Measurements from ENCODE around the gene TSPAN14. TPM values are rescaled to one million over a fixed set of nuclear protein-coding genes. Genes with fewer than 3 reads are reported as not detected.

The TSPAN14 gene
- total and polyA plus RNA-seq, 4 donors, result 19.9 to 36.8 (median 27.3) TPM

- no peak for DNase-seq (ENCODE audit: low spot score)
- 81% methylated on average over 2 of the region's 2 CpGs for whole genome bisulfite sequencing
- TF ChIP-seq GABPA (IDR thresholded peaks at IDR 0.05 in 1 of 2, conservative IDR thresholded peaks at IDR 0.05 in 1 of 2) (no peak), FOXA2 (IDR thresholded peaks at IDR 0.05) (no peak), NR2F2 (IDR thresholded peaks at IDR 0.05) (no peak), REST (IDR thresholded peaks at IDR 0.05) (no peak), TAF1 (conservative IDR thresholded peaks at IDR 0.05) (no peak), HNF4G (IDR thresholded peaks at IDR 0.05) (no peak), FOXA1 (IDR thresholded peaks at IDR 0.05) (no peak), YY1 (IDR thresholded peaks at IDR 0.05) (no peak), RAD21 (IDR thresholded peaks at IDR 0.05) (no peak)
- Histone ChIP-seq H3K36me3 (ENCODE audit: control insufficient read depth in 4 of 4, insufficient read depth in 3 of 4, low read depth in 1 of 4, low read length in 3 of 4) (no peaks in the 10 kb centered on the region), H3K4me3 (ENCODE audit: low read depth in 1 of 3, low read length in 3 of 3) (no peak overlapping the region), H3K4me1 (ENCODE audit: control insufficient read depth in 4 of 4, insufficient read depth in 4 of 4, low read length in 3 of 4) (peaks cover 2 to 9% (median 5%) of the 10 kb centered on the region in 4 donors), H3K27me3 (ENCODE audit: control insufficient read depth in 4 of 4, insufficient read depth in 4 of 4, low read length in 3 of 4) (no peaks in the 10 kb centered on the region), H3K27ac (ENCODE audit: low read depth in 1 of 2, low read length in 2 of 2) (no peak overlapping the region), H3K9me3 (ENCODE audit: control insufficient read depth in 4 of 4, low read length in 3 of 4) (no peaks in the 10 kb centered on the region), H3K9ac (ENCODE audit: low read depth in 1 of 2, low read length in 2 of 2) (no peak overlapping the region)
Measured at GRCh38 chr10:80449520-80449919, 4.6 kb upstream of the TSPAN14 start.

GRCh38 chr10:80451132-80451531 lies 3.0 kb upstream of the TSPAN14 start:
- Histone ChIP-seq H3K9ac (ENCODE audit: low read depth in 1 of 2, low read length in 2 of 2) (no peak overlapping the region), H3K4me1 (ENCODE audit: control insufficient read depth in 4 of 4, insufficient read depth in 4 of 4, low read length in 3 of 4) (peaks cover 6 to 20% (median 12%) of the 10 kb centered on the region in 4 donors), H3K4me3 (ENCODE audit: low read depth in 1 of 3, low read length in 3 of 3) (no peak overlapping the region), H3K36me3 (ENCODE audit: control insufficient read depth in 4 of 4, insufficient read depth in 3 of 4, low read depth in 1 of 4, low read length in 3 of 4) (no peaks in the 10 kb centered on the region), H3K9me3 (ENCODE audit: control insufficient read depth in 4 of 4, low read length in 3 of 4) (no peaks in the 10 kb centered on the region), H3K27ac (ENCODE audit: low read depth in 1 of 2, low read length in 2 of 2) (no peak overlapping the region), H3K27me3 (ENCODE audit: control insufficient read depth in 4 of 4, insufficient read depth in 4 of 4, low read length in 3 of 4) (no peaks in the 10 kb centered on the region)
- TF ChIP-seq RXRA (IDR thresholded peaks at IDR 0.05) (no peak), RAD21 (IDR thresholded peaks at IDR 0.05) (no peak), HNF4A (conservative IDR thresholded peaks at IDR 0.05) (no peak), FOXA1 (IDR thresholded peaks at IDR 0.05) (no peak), ZBTB33 (IDR thresholded peaks at IDR 0.05) (no peak), NR2F2 (IDR thresholded peaks at IDR 0.05) (no peak), GABPA (IDR thresholded peaks at IDR 0.05 in 1 of 2, conservative IDR thresholded peaks at IDR 0.05 in 1 of 2) (no peak), REST (IDR thresholded peaks at IDR 0.05) (no peak), FOXA2 (IDR thresholded peaks at IDR 0.05) (no peak)
- WGBS, result 100% methylated on average over 1 of the region's 1 CpG
- DNase-seq (ENCODE audit: low spot score), result no peak
